COLO668 (cell line): ENCODE results near the gene MRTO4.
"Not testable (repeated sequence)": the region's sequence is repeated elsewhere in the genome, so short reads cannot be mapped to it uniquely, and the experiment has no call there.

Source experiments
- DNase-seq: peaks from one replicate; lab custom pipeline; 2025; ENCODE audit not compliant: unreplicated experiment; lab: John Stamatoyannopoulos, UW

MRTO4 gene

GRCh38 chr1:19222979-19223824, 28.4 kb upstream of the MRTO4 start:
- no peak for DNase-seq

- DNase-seq: no peak
Measured at GRCh38 chr1:19229229-19229628, 22.4 kb upstream of the MRTO4 start.

- no peak for DNase-seq
Measured at GRCh38 chr1:19229828-19230325, 21.7 kb upstream of the MRTO4 start.

- DNase-seq: not testable (repeated sequence)
Measured at GRCh38 chr1:19231736-19232523, 19.7 kb upstream of the MRTO4 start.

GRCh38 chr1:19232524-19232846, 19.1 kb upstream of the MRTO4 start:
- no peak for DNase-seq

GRCh38 chr1:19234224-19234623, 17.4 kb upstream of the MRTO4 start:
- DNase-seq: no peak

GRCh38 chr1:19239876-19240275, 11.7 kb upstream of the MRTO4 start:
- DNase-seq: no peak

GRCh38 chr1:19240673-19241538, 10.7 kb upstream of the MRTO4 start:
- DNase-seq: peak; percentile 59

- DNase-seq: peak; percentile 37
Measured at GRCh38 chr1:19250629-19251304, 838 bp upstream of the MRTO4 start.

GRCh38 chr1:19254416-19254815, 2.8 kb downstream of the MRTO4 start:
- DNase-seq: no peak

GRCh38 chr1:19255288-19255687, 3.7 kb downstream of the MRTO4 start:
- no peak for DNase-seq

- DNase-seq: not testable (repeated sequence)
Measured at GRCh38 chr1:19256301-19256700, 4.7 kb downstream of the MRTO4 start.

- no peak for DNase-seq
Measured at GRCh38 chr1:19257178-19257914, 5.7 kb downstream of the MRTO4 start.

GRCh38 chr1:19258353-19258752, 6.7 kb downstream of the MRTO4 start:
- DNase-seq: no peak

GRCh38 chr1:19260211-19261138, 8.9 kb downstream of the MRTO4 start:
- peak; percentile 81 for DNase-seq

- no peak for DNase-seq
Measured at GRCh38 chr1:19262047-19262446, 10.4 kb downstream of the MRTO4 start.

GRCh38 chr1:19262744-19263143, 11.1 kb downstream of the MRTO4 start:
- DNase-seq: no peak

- DNase-seq: no peak
Measured at GRCh38 chr1:19268445-19268844, 16.8 kb downstream of the MRTO4 start.
